Transverse colon (tissue), 4 donors: Measurements from ENCODE around the gene CFAP69.

Experiments used
- CTCF ChIP-seq, 5 experiments: fragments of 200-600 bp in 3 of 5; fragments of 450-650 bp in 2 of 5; sonication (generic) in 3 of 5; IDR thresholded peaks; 1 replicate in 2 of 5; 2 replicates in 3 of 5; pipeline ENCODE4 v1.5.1; 2016 to 2017; ENCODE audit warnings: antibody characterized with exemption in 5 of 5, inconsistent platforms in 3 of 5, mild to moderate bottlenecking in 2 of 5, moderate library complexity in 1 of 5
- EP300 ChIP-seq: sonication (generic); formaldehyde crosslinking; IDR thresholded peaks from one replicate; pipeline ENCODE4 v1.6.1; 2017; ENCODE audit warnings: antibody characterized with exemption, low read depth
- POLR2A ChIP-seq: fragments of 450-650 bp; IDR thresholded peaks from one replicate; pipeline ENCODE4 v1.6.1; 2016; ENCODE audit warnings: antibody characterized with exemption, mild to moderate bottlenecking, moderate library complexity
- POLR2AphosphoS5 ChIP-seq, 3 donors: sonication (generic); formaldehyde crosslinking; IDR thresholded peaks; one replicate each; pipeline ENCODE4 v1.6.1; 2016; ENCODE audit warnings: antibody characterized with exemption in 3 of 3

- TF ChIP-seq CTCF (IDR thresholded peaks at IDR 0.05) = no peak
- TF ChIP-seq EP300 = no peak
- TF ChIP-seq POLR2A = no peak
- no peak for TF ChIP-seq POLR2AphosphoS5 (IDR thresholded peaks at IDR 0.05)
These were observed 31.2 kb downstream of the CFAP69 start for GRCh38 chr7:90276033-90276728.
